Measurements from ENCODE around the gene KLHL5.

KLHL5 gene

GRCh38 chr4:39066371-39066770 is 4.3 kb downstream of the KLHL5 start:
- TF ChIP-seq CTCF (IDR thresholded peaks at IDR 0.05; ENCODE audit: insufficient read depth, low read length, poor library complexity, severe bottlenecking), result no peak
- Histone ChIP-seq H3K27me3 (replicated peaks; ENCODE audit: control insufficient read depth, insufficient read depth, low read length) (no peaks in the 10 kb centered on the region), H3K4me3 (replicated peaks; ENCODE audit: low read depth, low read length) (no peak overlapping the region), H3K36me3 (ENCODE audit: control insufficient read depth, insufficient read depth, low read length) (no peaks in the 10 kb centered on the region)
- no peak for DNase-seq (ENCODE audit: extremely low read depth, insufficient read length)

GRCh38 chr4:39067031-39067430 is 5.0 kb downstream of the KLHL5 start:
- no peak for DNase-seq (ENCODE audit: extremely low read depth, insufficient read length)
- H3K4me3 ChIP-seq (replicated peaks; ENCODE audit: low read depth, low read length), result no peak overlapping the region
- H3K27me3 ChIP-seq (replicated peaks; ENCODE audit: control insufficient read depth, insufficient read depth, low read length), result no peaks in the 10 kb centered on the region
- TF ChIP-seq CTCF (IDR thresholded peaks at IDR 0.05; ENCODE audit: insufficient read depth, low read length, poor library complexity, severe bottlenecking), result no peak
- H3K36me3 ChIP-seq (ENCODE audit: control insufficient read depth, insufficient read depth, low read length), result no peaks in the 10 kb centered on the region

- TF ChIP-seq CTCF (IDR thresholded peaks at IDR 0.05; ENCODE audit: insufficient read depth, low read length, poor library complexity, severe bottlenecking), result no peak
- H3K27me3 ChIP-seq (replicated peaks; ENCODE audit: control insufficient read depth, insufficient read depth, low read length), result no peaks in the 10 kb centered on the region
- no peak overlapping the region for H3K4me3 ChIP-seq (replicated peaks; ENCODE audit: low read depth, low read length)
- DNase-seq (ENCODE audit: extremely low read depth, insufficient read length), result no peak
- no peaks in the 10 kb centered on the region for H3K36me3 ChIP-seq (ENCODE audit: control insufficient read depth, insufficient read depth, low read length)
These were observed 5.4 kb downstream of the KLHL5 start for GRCh38 chr4:39067451-39067850.

- H3K27me3 ChIP-seq (replicated peaks; ENCODE audit: control insufficient read depth, insufficient read depth, low read length), result no peaks in the 10 kb centered on the region
- no peak for TF ChIP-seq CTCF (IDR thresholded peaks at IDR 0.05; ENCODE audit: insufficient read depth, low read length, poor library complexity, severe bottlenecking)
- H3K4me3 ChIP-seq (replicated peaks; ENCODE audit: low read depth, low read length), result no peak overlapping the region
- no peak for DNase-seq (ENCODE audit: extremely low read depth, insufficient read length)
- H3K36me3 ChIP-seq (ENCODE audit: control insufficient read depth, insufficient read depth, low read length), result no peaks in the 10 kb centered on the region
These were observed 6.9 kb downstream of the KLHL5 start for GRCh38 chr4:39068907-39069306.

GRCh38 chr4:39078829-39079228 is 16.8 kb downstream of the KLHL5 start:
- Histone ChIP-seq H3K4me3 (replicated peaks; ENCODE audit: low read depth, low read length) (no peak overlapping the region), H3K27me3 (replicated peaks; ENCODE audit: control insufficient read depth, insufficient read depth, low read length) (no peaks in the 10 kb centered on the region), H3K36me3 (ENCODE audit: control insufficient read depth, insufficient read depth, low read length) (peaks cover 4% of the 10 kb centered on the region)
- no peak for TF ChIP-seq CTCF (IDR thresholded peaks at IDR 0.05; ENCODE audit: insufficient read depth, low read length, poor library complexity, severe bottlenecking)
- DNase-seq (ENCODE audit: extremely low read depth, insufficient read length), result no peak

GRCh38 chr4:39083164-39083563 is 21.1 kb downstream of the KLHL5 start:
- Histone ChIP-seq H3K27me3 (replicated peaks; ENCODE audit: control insufficient read depth, insufficient read depth, low read length) (no peaks in the 10 kb centered on the region), H3K36me3 (ENCODE audit: control insufficient read depth, insufficient read depth, low read length) (peaks cover 4% of the 10 kb centered on the region), H3K4me3 (replicated peaks; ENCODE audit: low read depth, low read length) (no peak overlapping the region)
- no peak for DNase-seq (ENCODE audit: extremely low read depth, insufficient read length)
- TF ChIP-seq CTCF (IDR thresholded peaks at IDR 0.05; ENCODE audit: insufficient read depth, low read length, poor library complexity, severe bottlenecking), result no peak
